HG02763 (cell line): ENCODE data around the gene CAPZA3.
"Not testable (repeated sequence)": the region's sequence is repeated elsewhere in the genome, so short reads cannot be mapped to it uniquely, and the experiment has no call there.

Source experiments
- ATAC-seq: cut with Tn5 transposase; IDR thresholded peaks from one replicate; pipeline ENCODE4 v1.9.1; 2021; ENCODE audit warnings: mild to moderate bottlenecking, moderate library complexity; ENCODE audit not compliant: unreplicated experiment

The CAPZA3 gene

GRCh38 chr12:18752947-18753346, 15.0 kb downstream of the CAPZA3 start:
- ATAC-seq = no peak

GRCh38 chr12:18753481-18754123, 15.7 kb downstream of the CAPZA3 start:
- ATAC-seq = no peak

- no peak for ATAC-seq
Measured at GRCh38 chr12:18754124-18754707, 16.3 kb downstream of the CAPZA3 start.

- no peak for ATAC-seq
Measured at GRCh38 chr12:18755341-18755740, 17.4 kb downstream of the CAPZA3 start.

- not testable (repeated sequence) for ATAC-seq
Measured at GRCh38 chr12:18766479-18766878, 28.6 kb downstream of the CAPZA3 start.

- ATAC-seq = no peak
Measured at GRCh38 chr12:18782827-18783226, 44.9 kb downstream of the CAPZA3 start.

- ATAC-seq = not testable (repeated sequence)
Measured at GRCh38 chr12:18785465-18785864, 47.5 kb downstream of the CAPZA3 start.
